Endothelial cell of umbilical vein (primary cell): Measurements from ENCODE around the gene TTC34.

Source experiments
- CTCF ChIP-seq, 2 donors: IDR thresholded peaks; 1 replicate in 1 of 2; 2 replicates in 1 of 2; pipeline ENCODE4 v1.5.1; 2011; ENCODE audit warnings: low read length in 2 of 2, mild to moderate bottlenecking in 2 of 2, moderate library complexity in 2 of 2, control low read depth in 1 of 2, inconsistent platforms in 1 of 2, low read depth in 1 of 2; ENCODE audit not compliant: insufficient read depth in 1 of 2; ENCODE audit errors: extremely low read depth in 1 of 2
- EZH2 ChIP-seq: IDR thresholded peaks from 2 replicates; pipeline ENCODE4 v1.6.1; 2012; ENCODE audit warnings: borderline replicate concordance, low read depth, mild to moderate bottlenecking, moderate library complexity, low read length, inconsistent platforms; ENCODE audit not compliant: severe bottlenecking
- GATA2 ChIP-seq: IDR thresholded peaks from 2 replicates; pipeline ENCODE4 v1.7.0; 2011; ENCODE audit warnings: low read depth, mild to moderate bottlenecking, moderate library complexity, mixed read lengths, low read length; ENCODE audit not compliant: insufficient read length, insufficient read depth
- MAX ChIP-seq: IDR thresholded peaks from 2 replicates; pipeline ENCODE4 v1.6.1; 2011; ENCODE audit not compliant: insufficient read depth, insufficient read length
- POLR2A ChIP-seq: IDR thresholded peaks from 2 replicates; pipeline ENCODE4 v1.6.1; 2012; ENCODE audit warnings: low read depth, mild to moderate bottlenecking, control low read depth, low read length
- POLR2AphosphoS5 ChIP-seq: IDR thresholded peaks from 2 replicates; pipeline ENCODE4 v1.6.1; 2012; ENCODE audit warnings: low read depth, mild to moderate bottlenecking, control low read depth, low read length, moderate library complexity; ENCODE audit not compliant: insufficient read depth

GRCh38 chr1:2835650-2836159, 34.2 kb upstream of the TTC34 start:
- TF ChIP-seq POLR2AphosphoS5 (no peak), CTCF (IDR thresholded peaks at IDR 0.05; ENCODE audit: extremely low read depth in 1 of 2, insufficient read depth in 1 of 2, low read depth in 1 of 2, low read length in 2 of 2) (no peak), GATA2 (no peak), MAX (no peak), POLR2A (no peak), EZH2 (no peak)
